ENCODE results near the gene MAFG.

GRCh38 chr17:81903896-81904599, 23.5 kb downstream of the MAFG start:
- TF ChIP-seq EZH2 (IDR thresholded peaks at IDR 0.05; ENCODE audit: low read length, missing control alignments) (no peak), CTCF (conservative IDR thresholded peaks at IDR 0.05 in 1 of 2, IDR thresholded peaks at IDR 0.05 in 1 of 2; ENCODE audit: low read depth in 1 of 2, low read length in 2 of 2) (no peak)

All from fibroblast of lung (primary cell).